ENCODE data around the gene HPSE2.

The HPSE2 gene

GRCh38 chr10:98577168-98577567, 658.5 kb downstream of the HPSE2 start:
- no peak for TF ChIP-seq NFIC (IDR thresholded peaks at IDR 0.05)
- no peak for TF ChIP-seq TCF12 (IDR thresholded peaks at IDR 0.05; ENCODE audit: low read depth)
- no peak for TF ChIP-seq EP300 (IDR thresholded peaks at IDR 0.05; ENCODE audit: borderline replicate concordance)
- TF ChIP-seq ZBTB7A (IDR thresholded peaks at IDR 0.05; ENCODE audit: low read depth) = no peak
- no peak for TF ChIP-seq REST (IDR thresholded peaks at IDR 0.05; ENCODE audit: low read depth)
- TF ChIP-seq TAF1 (IDR thresholded peaks at IDR 0.05; ENCODE audit: low read depth) = no peak
- TF ChIP-seq FOXM1 (IDR thresholded peaks at IDR 0.05; ENCODE audit: borderline replicate concordance, low read depth) = no peak
- no peak for TF ChIP-seq CEBPB (IDR thresholded peaks at IDR 0.05)
- no peak for TF ChIP-seq CREB1 (IDR thresholded peaks at IDR 0.05; ENCODE audit: low read depth)
- no peak for TF ChIP-seq TEAD4 (IDR thresholded peaks at IDR 0.05)
- no peak for TF ChIP-seq EGR1 (IDR thresholded peaks at IDR 0.05)
- no peak for TF ChIP-seq YY1 (IDR thresholded peaks at IDR 0.05; ENCODE audit: low read depth)
- no peak for TF ChIP-seq RAD21 (IDR thresholded peaks at IDR 0.05; ENCODE audit: low read depth)
- TF ChIP-seq, protein P1, sequence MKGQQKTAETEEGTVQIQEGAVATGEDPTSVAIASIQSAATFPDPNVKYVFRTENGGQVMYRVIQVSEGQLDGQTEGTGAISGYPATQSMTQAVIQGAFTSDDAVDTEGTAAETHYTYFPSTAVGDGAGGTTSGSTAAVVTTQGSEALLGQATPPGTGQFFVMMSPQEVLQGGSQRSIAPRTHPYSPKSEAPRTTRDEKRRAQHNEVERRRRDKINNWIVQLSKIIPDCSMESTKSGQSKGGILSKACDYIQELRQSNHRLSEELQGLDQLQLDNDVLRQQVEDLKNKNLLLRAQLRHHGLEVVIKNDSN (IDR thresholded peaks at IDR 0.05) = no peak
- no peak for TF ChIP-seq MAX (IDR thresholded peaks at IDR 0.05)

GRCh38 chr10:98576096-98576495, 659.6 kb downstream of the HPSE2 start:
- TF ChIP-seq EGR1 (IDR thresholded peaks at IDR 0.05) (no peak), MAX (IDR thresholded peaks at IDR 0.05) (no peak), REST (IDR thresholded peaks at IDR 0.05; ENCODE audit: low read depth) (no peak), ZBTB7A (IDR thresholded peaks at IDR 0.05; ENCODE audit: low read depth) (no peak), CEBPB (IDR thresholded peaks at IDR 0.05) (no peak), TCF12 (IDR thresholded peaks at IDR 0.05; ENCODE audit: low read depth) (no peak), CREB1 (IDR thresholded peaks at IDR 0.05; ENCODE audit: low read depth) (no peak), TEAD4 (IDR thresholded peaks at IDR 0.05) (no peak), TAF1 (IDR thresholded peaks at IDR 0.05; ENCODE audit: low read depth) (no peak), FOXM1 (IDR thresholded peaks at IDR 0.05; ENCODE audit: borderline replicate concordance, low read depth) (no peak), YY1 (IDR thresholded peaks at IDR 0.05; ENCODE audit: low read depth) (no peak), EP300 (IDR thresholded peaks at IDR 0.05; ENCODE audit: borderline replicate concordance) (no peak)
- TF ChIP-seq, protein P1 (IDR thresholded peaks at IDR 0.05) = no peak

DNA sequence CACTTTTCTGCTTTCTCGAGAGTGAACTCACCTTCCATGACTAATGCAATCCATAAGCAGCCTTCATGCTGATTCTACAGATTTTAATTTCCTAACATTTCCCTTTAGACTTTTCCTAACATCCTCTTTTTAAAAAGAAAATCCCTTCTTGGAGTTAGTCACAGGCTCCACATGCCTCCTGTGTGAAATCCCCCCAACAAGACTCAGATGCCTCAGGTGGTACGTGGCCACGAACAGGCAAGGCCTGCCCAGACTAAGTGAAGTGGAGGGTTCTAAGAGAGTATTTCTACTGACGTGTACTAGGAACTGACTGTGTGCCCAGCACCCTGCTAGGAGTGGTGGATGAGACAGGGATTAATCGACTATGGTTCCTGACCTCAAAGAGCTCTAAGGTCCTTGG, 663.1 kb downstream of the HPSE2 start:
- TF ChIP-seq FOXM1 (IDR thresholded peaks at IDR 0.05; ENCODE audit: borderline replicate concordance, low read depth) (no peak), CREB1 (IDR thresholded peaks at IDR 0.05; ENCODE audit: low read depth) (no peak), TAF1 (IDR thresholded peaks at IDR 0.05; ENCODE audit: low read depth) (no peak), RAD21 (IDR thresholded peaks at IDR 0.05; ENCODE audit: low read depth) (no peak), CEBPB (IDR thresholded peaks at IDR 0.05) (no peak), EGR1 (IDR thresholded peaks at IDR 0.05) (no peak), TEAD4 (IDR thresholded peaks at IDR 0.05) (no peak), MAX (IDR thresholded peaks at IDR 0.05) (no peak), NFIC (IDR thresholded peaks at IDR 0.05) (no peak), ZBTB7A (IDR thresholded peaks at IDR 0.05; ENCODE audit: low read depth) (no peak), TCF12 (IDR thresholded peaks at IDR 0.05; ENCODE audit: low read depth) (no peak), REST (IDR thresholded peaks at IDR 0.05; ENCODE audit: low read depth) (no peak), YY1 (IDR thresholded peaks at IDR 0.05; ENCODE audit: low read depth) (no peak), EP300 (IDR thresholded peaks at IDR 0.05; ENCODE audit: borderline replicate concordance) (no peak)
- TF ChIP-seq, protein P1 (IDR thresholded peaks at IDR 0.05) = no peak
